Neural progenitor cell (in vitro differentiated cells): ENCODE measurements around the gene ZBED1. TPM values are rescaled to one million over a fixed set of nuclear protein-coding genes. Genes with fewer than 3 reads are reported as not detected.
A peak's percentile ranks its signal among the peaks of the same experiment; 100 is the strongest.
"Not testable (repeated sequence)": the region's sequence is repeated elsewhere in the genome, so short reads cannot be mapped to it uniquely, and the experiment has no call there.

Experiments used
- DNase-seq: peaks from one replicate; pipeline ENCODE4 v3.0.0-alpha.2; 2016; ENCODE audit warnings: low spot score
- H2AFZ ChIP-seq: fragments of 200-600 bp; sonication (generic); replicated peaks from 2 replicates; pipeline ENCODE4 v1.6.1; 2016; ENCODE audit warnings: antibody characterized with exemption
- H3F3A ChIP-seq: fragments of 200-600 bp; sonication (generic); 2 replicates; pipeline ENCODE4 v1.6.1; 2016; ENCODE audit warnings: antibody characterized with exemption, low read depth
- H3K27ac ChIP-seq: fragments of 200-600 bp; sonication (generic); 2 replicates; pipeline ENCODE4 v1.5.1; 2016; ENCODE audit warnings: mild to moderate bottlenecking
- H3K27me3 ChIP-seq: fragments of 200-600 bp; sonication (generic); 2 replicates; pipeline ENCODE4 v1.6.1; 2016; ENCODE audit warnings: mild to moderate bottlenecking, moderate library complexity
- H3K36me3 ChIP-seq: fragments of 200-600 bp; sonication (generic); 2 replicates; pipeline ENCODE4 v1.5.1; 2016
- H3K4me1 ChIP-seq: fragments of 200-600 bp; sonication (generic); 2 replicates; pipeline ENCODE4 v1.6.1; 2016; ENCODE audit warnings: mixed run types
- H3K4me2 ChIP-seq: fragments of 200-600 bp; sonication (generic); 2 replicates; pipeline ENCODE4 v1.6.1; 2016
- H3K4me3 ChIP-seq: fragments of 200-600 bp; sonication (generic); 2 replicates; pipeline ENCODE4 v1.5.1; 2016
- H3K79me2 ChIP-seq: fragments of 200-600 bp; sonication (generic); 2 replicates; pipeline ENCODE4 v1.6.1; 2016; ENCODE audit warnings: low read depth
- H3K9ac ChIP-seq: fragments of 200-600 bp; sonication (generic); 2 replicates; pipeline ENCODE4 v1.6.1; 2016
- H3K9me3 ChIP-seq: fragments of 200-600 bp; sonication (generic); 2 replicates; pipeline ENCODE4 v1.5.1; 2016; ENCODE audit warnings: low read depth
- H4K20me1 ChIP-seq: fragments of 200-600 bp; sonication (generic); 2 replicates; pipeline ENCODE4 v1.6.1; 2016; ENCODE audit warnings: low read depth
- H3K27ac Mint-ChIP-seq: 3 replicates; pipeline ENCODE4 v1.8.0; 2021; ENCODE audit warnings: mixed read lengths
- H3K27me3 Mint-ChIP-seq: 2 replicates; pipeline ENCODE4 v1.8.0; 2022; ENCODE audit warnings: low read depth, mild to moderate bottlenecking, inconsistent platforms, moderate library complexity, mixed read lengths; ENCODE audit not compliant: insufficient read depth
- H3K36me3 Mint-ChIP-seq: 3 replicates; pipeline ENCODE4 v1.8.0; 2021; ENCODE audit warnings: mixed read lengths
- H3K4me1 Mint-ChIP-seq: 3 replicates; pipeline ENCODE4 v1.8.0; 2021; ENCODE audit warnings: mixed read lengths
- H3K4me3 Mint-ChIP-seq: 3 replicates; pipeline ENCODE4 v1.8.0; 2021; ENCODE audit warnings: mild to moderate bottlenecking, moderate library complexity, mixed read lengths
- H3K9me3 Mint-ChIP-seq: 3 replicates; pipeline ENCODE4 v1.8.0; 2020; ENCODE audit warnings: mixed read lengths
- CTCF ChIP-seq: fragments of 200-600 bp; sonication (generic); IDR thresholded peaks from 2 replicates; pipeline ENCODE4 v1.5.1; 2017; ENCODE audit warnings: antibody characterized with exemption, mild to moderate bottlenecking
- EZH2 ChIP-seq: fragments of 200-600 bp; sonication (generic); IDR thresholded peaks from 2 replicates; pipeline ENCODE4 v1.6.1; 2017; ENCODE audit warnings: antibody characterized with exemption, mild to moderate bottlenecking, moderate library complexity
- EZH2phosphoT487 ChIP-seq: fragments of 200-600 bp; sonication (generic); IDR thresholded peaks from 2 replicates; pipeline ENCODE4 v1.6.1; 2017; ENCODE audit warnings: antibody characterized with exemption
- total RNA-seq: library from RNA; depleted of rRNA; stranded (reverse); fragments of >200 nt; gene quantifications from 2 replicates; pipeline ENCODE4 v1.2.3, GENCODE V29; 2015; ENCODE audit warnings: low replicate concordance

The ZBED1 gene
- total RNA-seq, 1 donor from 2014 or later: 36.9 TPM

GRCh38 chrX:2508648-2509335 lies 8.0 kb upstream of the ZBED1 start:
- H3K9ac ChIP-seq: no peak overlapping the region
- no peak for TF ChIP-seq EZH2phosphoT487
- Mint-ChIP-seq H3K4me3 (no peak overlapping the region), H3K36me3 (peaks cover 2% of the 10 kb centered on the region), H3K27ac (no peak overlapping the region), H3K4me1 (peaks cover 21% of the 10 kb centered on the region), H3K9me3 (peaks cover 5% of the 10 kb centered on the region), H3K27me3 (peaks cover 8% of the 10 kb centered on the region)
- no peaks in the 10 kb centered on the region for H3K27me3 ChIP-seq
- DNase-seq: no peak
- H3K79me2 ChIP-seq: no peaks in the 10 kb centered on the region
- no peaks in the 10 kb centered on the region for H3K9me3 ChIP-seq
- H4K20me1 ChIP-seq: no peaks in the 10 kb centered on the region
- no peak overlapping the region for H2AFZ ChIP-seq
- H3K27ac ChIP-seq: no peak overlapping the region
- no peak overlapping the region for H3K4me3 ChIP-seq
- H3K36me3 ChIP-seq: no peaks in the 10 kb centered on the region
- no peak overlapping the region for H3K4me2 ChIP-seq
- H3F3A ChIP-seq: peaks cover 8% of the 10 kb centered on the region
- H3K4me1 ChIP-seq: peaks cover 5% of the 10 kb centered on the region

GRCh38 chrX:2507904-2508627 lies 7.3 kb upstream of the ZBED1 start:
- Mint-ChIP-seq H3K9me3 (peaks cover 5% of the 10 kb centered on the region), H3K27me3 (peaks cover 11% of the 10 kb centered on the region), H3K36me3 (peaks cover 2% of the 10 kb centered on the region), H3K27ac (no peak overlapping the region), H3K4me1 (peaks cover 15% of the 10 kb centered on the region), H3K4me3 (no peak overlapping the region)
- Histone ChIP-seq H3K9ac (no peak overlapping the region), H4K20me1 (no peaks in the 10 kb centered on the region), H3K27me3 (no peaks in the 10 kb centered on the region), H2AFZ (no peak overlapping the region), H3K36me3 (no peaks in the 10 kb centered on the region), H3K4me1 (peaks cover 3% of the 10 kb centered on the region), H3K4me2 (no peak overlapping the region), H3K79me2 (no peaks in the 10 kb centered on the region), H3K9me3 (no peaks in the 10 kb centered on the region), H3F3A (peaks cover 3% of the 10 kb centered on the region), H3K4me3 (no peak overlapping the region), H3K27ac (no peak overlapping the region)
- TF ChIP-seq EZH2: no peak
- TF ChIP-seq CTCF: no peak
- no peak for TF ChIP-seq EZH2phosphoT487
- no peak for DNase-seq

GRCh38 chrX:2507196-2507595 lies 6.4 kb upstream of the ZBED1 start:
- Histone ChIP-seq H3F3A (peaks cover 8% of the 10 kb centered on the region), H3K4me1 (no peaks in the 10 kb centered on the region), H3K27me3 (no peaks in the 10 kb centered on the region), H3K9ac (no peak overlapping the region), H3K27ac (no peak overlapping the region), H3K4me3 (no peak overlapping the region), H3K36me3 (no peaks in the 10 kb centered on the region), H3K79me2 (no peaks in the 10 kb centered on the region), H3K9me3 (no peaks in the 10 kb centered on the region), H2AFZ (no peak overlapping the region), H4K20me1 (no peaks in the 10 kb centered on the region), H3K4me2 (no peak overlapping the region)
- no peak for DNase-seq
- no peak overlapping the region for H3K27ac Mint-ChIP-seq
- H3K36me3 Mint-ChIP-seq: peaks cover 2% of the 10 kb centered on the region
- peaks cover 5% of the 10 kb centered on the region for H3K9me3 Mint-ChIP-seq
- peaks cover 9% of the 10 kb centered on the region for H3K4me1 Mint-ChIP-seq
- TF ChIP-seq EZH2: no peak
- TF ChIP-seq CTCF: no peak
- no peak for TF ChIP-seq EZH2phosphoT487
- H3K4me3 Mint-ChIP-seq: no peak overlapping the region
- H3K27me3 Mint-ChIP-seq: peaks cover 11% of the 10 kb centered on the region

GRCh38 chrX:2505341-2505740 lies 4.6 kb upstream of the ZBED1 start:
- not testable (repeated sequence) for H3K27me3 ChIP-seq, H3K4me3 Mint-ChIP-seq, H3K36me3 ChIP-seq, H4K20me1 ChIP-seq, H3K9ac ChIP-seq, H3K4me1 Mint-ChIP-seq, H3K4me2 ChIP-seq, DNase-seq, H3K36me3 Mint-ChIP-seq, H3K9me3 Mint-ChIP-seq, H2AFZ ChIP-seq, H3F3A ChIP-seq, H3K4me3 ChIP-seq, H3K79me2 ChIP-seq, H3K4me1 ChIP-seq, H3K9me3 ChIP-seq, H3K27ac ChIP-seq
- Mint-ChIP-seq H3K27me3 (peaks cover 17% of the 10 kb centered on the region), H3K27ac (peak overlapping the region; percentile 60)
